SIG-M5 (cell line): Measurements from ENCODE around the gene CATSPER1.

Source experiments
- DNase-seq: peaks from one replicate; lab custom pipeline; 2025; lab: John Stamatoyannopoulos, UW

CATSPER1 gene

DNA sequence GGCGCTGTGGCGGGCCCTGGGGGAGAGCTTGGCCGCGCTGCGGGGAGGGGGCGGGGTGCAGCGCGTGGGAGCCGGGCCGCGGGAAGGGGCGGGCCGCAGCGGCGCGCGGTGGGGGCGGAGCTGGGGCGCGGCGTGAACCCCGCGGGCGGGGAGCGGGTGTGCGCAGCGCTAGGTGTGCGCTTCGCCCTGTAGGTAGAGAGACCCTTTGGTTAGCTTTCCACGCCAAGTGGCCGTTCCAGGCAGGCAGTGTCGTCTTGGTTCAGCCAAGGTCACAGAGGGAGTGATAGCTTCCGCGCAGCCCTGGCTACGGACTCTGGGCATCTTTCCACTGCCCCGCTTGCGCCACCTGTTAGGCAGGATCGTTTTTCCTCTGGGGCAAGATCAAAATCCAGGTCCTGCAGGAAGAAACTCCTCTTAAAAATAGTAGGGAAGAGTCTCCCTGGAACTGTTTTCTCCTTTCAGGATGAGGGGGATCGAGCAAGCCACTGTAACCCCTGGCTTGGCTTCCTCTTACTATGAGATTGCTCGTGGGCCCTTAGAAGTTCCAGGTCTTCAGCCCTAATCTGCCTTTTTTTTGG lies 23.5 kb downstream of the CATSPER1 start:
- no peak for DNase-seq

DNA sequence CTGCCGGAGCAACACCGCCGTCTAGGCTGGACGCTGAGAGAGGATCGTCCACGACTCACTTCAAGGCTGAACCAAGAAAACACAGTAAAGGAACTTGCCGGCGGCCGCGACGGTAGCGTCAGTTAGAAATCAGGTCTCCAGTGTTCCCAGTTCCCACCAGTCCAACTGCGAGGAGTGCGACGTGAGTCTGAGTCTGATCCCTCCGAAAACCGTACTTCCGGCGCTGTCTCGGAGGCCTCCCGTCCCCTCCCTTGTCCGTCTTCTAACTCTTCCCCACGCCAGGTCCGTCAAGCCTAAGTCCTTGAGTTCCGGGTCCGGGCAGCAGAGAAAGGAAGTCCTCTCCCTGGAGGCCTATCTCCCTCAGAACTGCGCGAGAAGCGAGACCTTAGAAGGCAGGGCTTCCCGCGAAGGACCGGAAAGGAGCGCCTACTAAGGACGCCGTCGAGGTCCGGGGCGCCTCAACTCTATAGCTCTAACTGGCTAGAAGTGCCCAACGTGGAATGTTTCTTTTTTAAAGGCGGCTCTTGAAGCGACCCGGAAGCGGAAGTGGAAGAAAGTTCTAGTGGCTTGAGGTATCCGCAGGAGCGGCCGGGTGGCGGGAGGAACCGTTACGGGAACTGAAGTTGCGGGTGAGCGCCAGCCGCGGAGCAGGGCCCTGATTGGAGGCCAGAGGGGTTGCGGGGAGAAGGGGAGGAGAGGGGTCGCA lies 24.2 kb downstream of the CATSPER1 start, which contains the start of the genes BANF1 and EIF1AD:
Gene BANF1 (plus strand): TSS at position 562 of the 706 bp plus-strand sequence. CDS start 748 bp downstream, outside the sequence.
Gene EIF1AD (minus strand): TSS at position 216 of the 706 bp plus-strand sequence. CDS start 1,768 bp downstream, outside the sequence.
- DNase-seq: peak; percentile 93

DNA sequence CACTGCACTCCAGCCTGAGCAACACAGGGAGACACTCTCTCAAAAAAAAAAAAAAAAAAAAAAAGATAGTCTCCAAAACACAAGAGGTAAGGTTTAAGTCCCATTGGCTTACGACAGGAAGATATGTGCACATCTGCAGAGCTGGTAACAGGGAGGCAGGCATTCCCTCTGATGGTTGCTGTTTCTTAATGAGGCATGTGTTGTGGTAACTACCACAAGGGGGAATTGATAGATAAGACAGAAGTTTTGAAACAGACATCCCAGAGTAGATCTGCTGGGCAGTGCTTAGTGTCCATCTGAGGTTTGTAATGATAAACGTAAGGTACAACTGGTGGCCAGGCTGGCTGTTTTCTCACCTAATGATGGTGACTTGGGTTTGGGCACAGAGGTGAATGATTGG lies 29.0 kb downstream of the CATSPER1 start:
- no peak for DNase-seq

GRCh38 chr11:65992056-65992455 lies 34.2 kb downstream of the CATSPER1 start:
- no peak for DNase-seq

DNA sequence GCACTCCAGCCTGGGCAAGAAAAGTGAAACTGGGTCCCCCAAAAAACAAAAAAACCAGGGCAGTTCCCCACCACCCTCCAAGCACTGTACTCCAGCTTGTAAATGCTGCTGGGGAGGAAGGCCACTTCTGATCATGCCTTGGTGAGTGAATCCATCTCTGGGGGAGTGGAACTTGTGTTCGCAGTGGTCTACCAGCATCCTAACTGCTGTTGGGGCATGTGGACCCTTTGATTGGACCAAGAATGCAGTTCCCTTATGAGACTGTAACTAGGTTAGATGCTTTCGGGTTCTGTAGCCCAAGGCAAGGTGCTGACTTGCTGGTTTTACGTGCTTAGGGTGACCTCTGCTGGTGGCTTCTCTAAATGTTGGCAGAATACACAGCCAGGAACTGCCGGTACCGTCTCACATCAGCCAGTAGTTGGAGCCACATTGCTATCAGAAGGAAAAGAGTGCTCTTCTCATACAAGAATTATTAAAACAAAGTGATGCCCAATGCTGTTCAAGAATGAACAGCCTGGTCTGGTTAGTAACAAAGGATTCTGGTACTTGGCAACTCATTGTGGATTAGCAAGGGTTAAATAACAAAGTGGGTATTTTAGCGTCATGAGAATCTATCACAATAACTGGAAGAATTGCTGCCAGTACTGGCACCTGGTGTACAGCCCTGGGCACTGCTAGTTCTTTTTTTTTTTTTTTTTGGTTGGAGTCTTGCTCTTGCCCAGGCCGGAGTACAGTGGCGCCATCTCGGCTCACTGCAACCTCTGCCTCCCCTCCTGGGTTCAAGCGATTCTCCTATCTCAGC lies 37.3 kb downstream of the CATSPER1 start:
- DNase-seq: peak; percentile 87

GRCh38 chr11:65987336-65987735 lies 38.9 kb downstream of the CATSPER1 start:
- no peak for DNase-seq

- DNase-seq: no peak
These were observed 42.7 kb downstream of the CATSPER1 start for GRCh38 chr11:65983589-65983987.

GRCh38 chr11:65982824-65983588 lies 43.3 kb downstream of the CATSPER1 start:
- no peak for DNase-seq

DNA sequence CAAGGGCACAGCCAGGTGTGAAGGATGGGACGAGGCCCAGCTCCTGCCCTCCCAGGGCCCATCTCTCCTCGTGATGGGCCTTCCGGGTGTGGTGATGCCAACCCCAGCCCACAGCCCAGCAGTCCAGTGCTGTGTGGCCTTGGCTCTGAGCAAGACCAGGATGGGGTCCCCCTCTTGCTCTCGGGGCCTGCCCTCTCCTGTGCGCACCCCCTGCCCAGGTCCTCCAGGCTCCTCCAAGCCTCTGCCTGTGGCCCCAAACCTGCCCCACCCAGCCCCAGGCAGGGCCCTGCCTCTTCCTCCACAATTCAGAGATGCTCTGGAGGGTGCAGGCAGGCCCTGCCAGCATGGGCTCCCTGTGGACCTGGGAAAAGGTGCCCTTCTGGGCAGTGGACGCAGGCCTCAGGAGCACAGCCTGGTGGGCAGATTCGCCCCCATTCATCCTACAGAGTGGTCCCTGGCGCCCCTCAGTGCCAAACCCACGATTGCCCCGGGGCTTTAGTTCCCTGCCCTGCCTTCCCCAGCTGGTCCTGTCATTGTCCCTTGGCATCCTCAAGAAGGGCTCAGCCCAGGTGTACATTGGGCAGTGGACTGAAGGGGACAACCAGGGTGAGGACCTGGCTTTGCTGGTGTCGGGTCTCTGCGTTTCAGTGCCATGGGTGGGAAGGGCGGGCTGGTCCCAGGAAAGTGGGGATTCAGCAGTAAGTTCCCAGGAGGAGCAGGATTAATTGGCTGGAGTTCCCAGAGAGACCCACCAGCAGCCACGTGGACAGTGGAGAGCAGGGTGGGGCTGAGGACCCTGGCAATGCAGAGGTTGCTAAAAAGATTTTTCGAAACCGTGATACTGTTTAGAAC lies 44.1 kb downstream of the CATSPER1 start:
- no peak for DNase-seq

GRCh38 chr11:65981101-65981740 lies 45.1 kb downstream of the CATSPER1 start:
- DNase-seq: no peak

DNA sequence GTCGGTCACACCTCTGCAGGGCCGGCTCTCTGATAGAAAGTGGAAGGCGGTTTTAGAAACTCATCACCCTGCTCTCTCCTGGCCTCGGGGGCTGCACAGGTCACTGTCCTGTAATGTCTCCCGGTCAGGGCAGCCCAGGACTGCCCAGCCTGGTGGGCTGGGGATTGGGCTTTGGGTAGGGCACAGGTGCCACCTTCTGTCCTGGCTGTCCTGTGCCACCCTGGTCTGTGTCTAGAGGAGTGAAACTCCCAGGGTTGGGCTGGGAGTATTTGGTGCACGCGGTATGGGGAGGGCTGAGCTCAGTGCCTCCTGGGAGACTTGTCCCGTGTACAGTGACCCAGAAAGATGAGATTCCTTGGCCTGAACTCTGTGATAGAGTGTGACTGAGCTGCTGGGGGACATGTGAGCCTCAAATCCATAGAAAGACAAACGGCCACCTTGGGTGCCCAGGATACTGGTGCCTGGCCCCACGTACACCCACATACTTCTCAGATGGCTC lies 47.0 kb downstream of the CATSPER1 start:
- DNase-seq: no peak

DNA sequence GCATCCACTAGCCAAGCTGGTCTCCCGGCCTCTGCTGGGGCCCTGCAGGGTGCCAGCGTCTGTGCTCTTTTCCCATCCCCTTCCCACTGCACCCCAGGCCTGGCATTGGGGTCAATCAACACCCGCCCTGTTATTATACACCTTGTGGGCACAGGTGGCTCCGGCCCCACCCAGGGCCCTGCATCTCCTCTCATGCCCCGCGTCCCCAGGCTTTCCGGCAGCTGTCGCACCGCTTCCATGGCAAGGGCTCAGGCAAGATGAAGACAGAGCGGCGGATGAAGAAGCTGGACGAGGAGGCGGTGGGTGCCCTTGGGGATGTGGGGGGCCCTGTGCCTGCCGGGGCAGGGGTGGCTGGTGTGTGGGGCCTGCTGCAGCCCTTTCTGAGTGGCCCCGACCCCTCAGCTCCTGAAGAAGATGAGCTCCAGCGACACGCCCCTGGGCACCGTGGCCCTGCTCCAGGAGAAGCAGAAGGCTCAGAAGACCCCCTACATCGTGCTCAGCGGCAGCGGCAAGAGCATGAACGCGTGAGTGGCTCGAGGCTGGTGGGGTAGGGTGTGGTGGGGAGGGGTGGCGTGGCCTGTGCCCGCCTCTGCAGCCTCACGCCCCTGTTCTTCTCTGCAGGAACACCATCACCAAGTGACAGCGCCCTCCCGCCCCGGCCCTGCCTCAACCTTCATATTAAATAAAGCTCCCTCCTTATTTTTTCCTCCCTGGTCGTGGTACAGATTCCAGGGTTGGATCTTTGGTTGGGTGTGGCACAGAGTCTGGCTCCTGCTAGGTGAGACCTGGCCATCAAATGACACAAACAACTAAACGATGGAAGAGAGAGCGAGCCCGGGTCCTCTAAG lies 47.7 kb downstream of the CATSPER1 start:
- no peak for DNase-seq

- no peak for DNase-seq
These were observed 48.5 kb downstream of the CATSPER1 start for GRCh38 chr11:65977621-65978390.

- DNase-seq: no peak
These were observed 49.8 kb downstream of the CATSPER1 start for GRCh38 chr11:65976216-65977176.

GRCh38 chr11:65975771-65976170 lies 50.5 kb downstream of the CATSPER1 start:
- no peak for DNase-seq

GRCh38 chr11:65973439-65974110 lies 52.7 kb downstream of the CATSPER1 start:
- DNase-seq: no peak

DNA sequence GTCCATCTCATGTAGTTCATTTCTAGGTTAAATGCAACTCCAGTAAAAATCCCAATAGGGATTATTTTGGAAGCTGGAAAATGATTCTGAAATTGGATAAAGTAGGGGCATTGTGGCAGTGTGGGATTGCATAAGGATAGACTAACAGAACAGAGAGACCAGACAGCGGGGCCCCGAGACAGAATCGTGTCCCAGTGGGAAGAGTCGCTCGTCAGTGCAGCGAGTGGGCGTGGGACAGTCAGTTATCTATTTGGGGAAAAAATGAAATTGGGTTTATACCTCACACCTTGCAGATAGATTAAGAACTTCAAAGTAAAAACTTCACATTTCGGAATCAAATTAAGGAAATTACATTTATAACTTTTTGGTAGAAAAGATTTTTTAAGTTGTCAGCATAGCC lies 54.2 kb downstream of the CATSPER1 start:
- DNase-seq: no peak
